GM10266 (cell line): ENCODE measurements around the gene TMEM182.
A peak's percentile ranks its signal among the peaks of the same experiment; 100 is the strongest.

Source experiments
- DNase-seq: peaks from one replicate; pipeline ENCODE4 v3.0.0; 2012; ENCODE audit errors: extremely low spot score
- TF ChIP-seq, protein P1 (sequence below): IDR thresholded peaks from 2 replicates; pipeline ENCODE4 v1.5.1; 2012; ENCODE audit warnings: mild to moderate bottlenecking, low read depth; ENCODE audit not compliant: control insufficient read depth, insufficient read depth; ENCODE audit errors: missing control alignments

The TMEM182 gene

DNA sequence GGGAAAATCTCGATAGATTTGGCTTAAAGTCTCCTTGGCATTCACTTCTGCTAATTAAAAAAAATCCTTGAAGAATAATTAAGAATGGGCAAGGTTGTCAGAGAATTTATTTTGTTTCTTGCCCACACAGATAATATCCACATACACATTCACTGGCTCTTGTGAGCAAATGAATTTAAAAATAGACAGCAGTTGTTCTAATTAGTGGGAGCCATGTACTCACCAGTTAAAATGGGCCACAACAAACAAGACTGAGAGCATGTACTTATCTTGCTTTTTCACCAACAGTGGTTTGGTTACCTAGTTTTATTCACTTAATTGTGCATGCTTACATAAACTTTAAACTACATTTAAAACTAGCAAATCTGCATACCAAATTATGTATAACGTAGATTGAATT lies 53.5 kb downstream of the TMEM182 start:
- DNase-seq, result no peak
- TF ChIP-seq, protein P1, sequence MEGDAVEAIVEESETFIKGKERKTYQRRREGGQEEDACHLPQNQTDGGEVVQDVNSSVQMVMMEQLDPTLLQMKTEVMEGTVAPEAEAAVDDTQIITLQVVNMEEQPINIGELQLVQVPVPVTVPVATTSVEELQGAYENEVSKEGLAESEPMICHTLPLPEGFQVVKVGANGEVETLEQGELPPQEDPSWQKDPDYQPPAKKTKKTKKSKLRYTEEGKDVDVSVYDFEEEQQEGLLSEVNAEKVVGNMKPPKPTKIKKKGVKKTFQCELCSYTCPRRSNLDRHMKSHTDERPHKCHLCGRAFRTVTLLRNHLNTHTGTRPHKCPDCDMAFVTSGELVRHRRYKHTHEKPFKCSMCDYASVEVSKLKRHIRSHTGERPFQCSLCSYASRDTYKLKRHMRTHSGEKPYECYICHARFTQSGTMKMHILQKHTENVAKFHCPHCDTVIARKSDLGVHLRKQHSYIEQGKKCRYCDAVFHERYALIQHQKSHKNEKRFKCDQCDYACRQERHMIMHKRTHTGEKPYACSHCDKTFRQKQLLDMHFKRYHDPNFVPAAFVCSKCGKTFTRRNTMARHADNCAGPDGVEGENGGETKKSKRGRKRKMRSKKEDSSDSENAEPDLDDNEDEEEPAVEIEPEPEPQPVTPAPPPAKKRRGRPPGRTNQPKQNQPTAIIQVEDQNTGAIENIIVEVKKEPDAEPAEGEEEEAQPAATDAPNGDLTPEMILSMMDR, result no peak

DNA sequence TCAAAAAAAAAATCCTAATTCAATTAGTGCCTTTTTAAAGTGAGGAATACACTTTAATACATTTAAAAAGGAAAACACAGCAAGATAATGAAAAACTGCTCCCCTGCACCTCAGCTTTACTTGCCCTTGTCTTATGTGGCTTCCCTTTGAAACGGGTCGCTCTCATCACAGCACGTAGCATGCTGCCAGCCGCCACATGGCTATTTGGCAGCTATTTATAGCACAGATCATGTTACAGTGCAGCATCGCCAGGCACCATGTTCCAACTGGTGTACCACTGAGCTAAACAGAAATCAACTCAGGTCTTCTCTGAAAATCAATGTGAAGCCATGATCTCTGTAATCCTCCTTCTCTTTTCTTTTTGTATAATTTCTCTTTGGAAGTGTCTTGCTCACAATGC lies 65.1 kb downstream of the TMEM182 start:
- DNase-seq, result no peak
- TF ChIP-seq, protein P1, result no peak

DNA sequence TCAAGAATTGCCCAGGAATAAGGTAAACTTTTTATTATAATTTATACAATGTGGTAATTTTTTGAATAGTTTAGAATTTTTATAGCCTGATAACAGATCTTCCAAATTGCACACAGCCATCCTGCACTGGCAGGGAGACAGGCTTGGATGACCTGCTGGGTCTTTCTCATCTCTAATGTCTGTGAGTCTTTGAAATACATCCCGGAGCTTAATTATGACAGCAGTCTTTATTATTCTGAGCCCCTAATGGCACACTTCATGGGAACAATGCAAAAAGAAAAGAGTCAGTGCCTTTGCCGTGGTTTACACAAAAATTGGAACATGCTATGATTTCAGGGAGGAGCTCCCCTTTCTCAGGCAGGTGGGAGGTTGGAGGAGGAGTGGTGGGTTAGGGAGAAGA lies 71.0 kb downstream of the TMEM182 start:
- DNase-seq, result no peak
- TF ChIP-seq, protein P1, result no peak

DNA sequence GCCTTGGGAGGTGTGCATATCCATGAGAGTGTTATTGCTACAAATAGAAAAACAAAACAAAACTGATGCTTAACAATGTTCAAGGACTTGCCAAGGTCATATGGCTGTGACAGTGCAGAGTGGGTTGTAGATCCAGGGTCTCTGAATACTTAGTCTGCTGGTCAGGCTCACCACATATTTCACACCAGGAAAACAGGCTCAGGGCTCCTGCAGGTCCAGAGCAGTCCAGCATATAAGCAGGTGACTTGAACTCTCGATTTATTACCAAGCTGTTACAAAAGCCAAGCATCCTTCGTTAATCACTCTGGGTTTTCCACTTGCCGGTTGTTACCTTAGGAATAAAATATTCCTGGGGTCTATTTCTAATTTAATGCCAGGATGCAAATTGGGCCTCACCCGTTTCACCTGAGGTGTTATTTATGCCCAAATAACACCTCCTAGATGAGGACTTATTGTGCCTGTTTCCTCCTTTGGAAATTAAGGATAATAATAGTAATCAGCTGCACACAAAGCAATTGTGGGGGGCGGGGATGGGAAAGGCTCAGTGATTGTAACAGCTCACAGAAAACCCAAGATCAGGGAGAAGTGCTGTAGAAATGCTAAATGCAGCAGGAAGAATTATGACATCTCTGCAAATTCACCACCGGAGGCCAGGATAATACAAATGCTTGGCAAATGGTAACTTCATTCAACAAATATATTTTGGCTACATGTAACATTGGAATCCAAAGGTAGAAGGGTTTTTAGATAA lies 72.9 kb downstream of the TMEM182 start:
- TF ChIP-seq, protein P1, result no peak
- DNase-seq, result no peak

DNA sequence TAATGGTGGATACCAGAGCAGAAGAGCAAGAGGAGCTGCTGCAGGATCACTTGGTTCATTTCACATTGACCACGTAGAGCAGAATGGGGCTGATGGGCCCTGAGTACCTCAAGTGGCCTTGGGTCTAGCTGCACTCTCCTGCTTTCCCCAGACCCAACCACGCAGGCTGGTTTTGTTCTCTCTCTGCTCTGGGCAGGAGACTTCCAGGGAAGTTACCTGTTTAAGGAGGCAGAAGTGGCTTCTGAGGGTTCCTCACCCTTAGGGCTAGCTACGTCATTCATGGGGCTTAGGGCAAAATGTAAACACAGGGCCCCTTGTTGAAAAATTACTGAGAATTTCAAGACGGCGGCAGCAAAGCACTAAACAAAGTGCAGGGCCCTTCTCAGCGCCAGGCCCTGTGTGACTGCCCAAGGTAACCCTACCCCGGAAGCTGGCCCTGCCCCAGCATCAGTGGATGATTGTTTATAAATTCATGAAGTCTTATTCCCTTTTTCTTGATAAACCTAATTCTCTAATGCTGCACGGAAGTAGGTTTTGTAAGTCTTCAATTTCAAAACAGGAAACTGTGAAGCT lies 75.9 kb downstream of the TMEM182 start:
- TF ChIP-seq, protein P1, result no peak
- DNase-seq, result no peak

DNA sequence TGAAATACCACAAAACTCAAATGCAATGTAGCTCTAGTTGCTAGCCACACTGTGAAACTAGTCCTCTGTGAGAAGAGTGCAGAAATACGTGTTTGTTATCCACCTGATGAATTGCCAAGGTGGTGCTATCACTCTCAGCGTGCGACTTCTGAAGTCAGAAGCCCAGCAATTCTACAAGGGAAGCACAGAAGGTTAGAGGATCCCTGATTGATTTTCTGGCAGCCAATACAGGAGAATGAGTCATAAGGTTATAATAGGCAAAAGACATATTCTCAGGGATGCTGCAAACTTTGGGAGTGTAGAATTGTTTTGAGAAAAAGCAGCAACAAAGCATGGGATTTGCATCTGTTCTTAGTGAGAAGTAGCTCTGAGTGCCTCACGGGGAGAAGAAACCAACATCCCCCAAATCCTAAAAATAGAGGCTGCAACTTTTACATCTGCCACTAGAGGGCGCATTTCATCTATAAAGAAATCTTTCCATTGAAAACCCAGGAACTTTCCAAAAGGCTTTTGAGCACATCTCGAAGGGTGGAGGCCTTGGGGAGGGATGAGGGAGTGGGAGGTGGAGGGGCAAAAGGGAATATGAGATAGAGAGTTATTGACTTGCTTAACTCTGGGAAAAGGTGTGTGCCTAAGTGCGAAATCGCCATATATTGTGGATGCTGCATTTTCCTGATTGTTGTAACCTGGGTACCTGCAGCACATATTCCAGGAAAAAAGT lies 78.0 kb downstream of the TMEM182 start:
- TF ChIP-seq, protein P1, result peak; percentile 64
- DNase-seq, result peak; percentile 28
